Retinal pigment epithelial cell (primary cell): Measurements from ENCODE around the gene SPATA13.

Experiments used
- DNase-seq: peaks from one replicate; pipeline ENCODE4 v3.0.0-alpha.2; 2010; ENCODE audit warnings: low read depth
- H3K4me3 ChIP-seq: 2 replicates; pipeline ENCODE4 v1.5.1; 2011; ENCODE audit warnings: mild to moderate bottlenecking, low read length, control low read depth, moderate library complexity
- CTCF ChIP-seq: conservative IDR thresholded peaks from 2 replicates; pipeline ENCODE4 v1.5.1; 2011; ENCODE audit warnings: low read depth, low read length, control low read depth, inconsistent platforms

SPATA13 gene

GRCh38 chr13:24218338-24218737, 57.8 kb downstream of the SPATA13 start:
- TF ChIP-seq CTCF = no peak
- DNase-seq = no peak
- no peak overlapping the region for H3K4me3 ChIP-seq

- DNase-seq = peak; percentile 66
- no peak for TF ChIP-seq CTCF
- no peak overlapping the region for H3K4me3 ChIP-seq
These were observed 58.5 kb downstream of the SPATA13 start for GRCh38 chr13:24218977-24219376.

- DNase-seq = no peak
- H3K4me3 ChIP-seq = no peak overlapping the region
- TF ChIP-seq CTCF = peak; percentile 76
These were observed 59.7 kb downstream of the SPATA13 start for GRCh38 chr13:24220086-24220703.

GRCh38 chr13:24221007-24221406, 60.5 kb downstream of the SPATA13 start:
- DNase-seq = no peak
- no peak for TF ChIP-seq CTCF
- H3K4me3 ChIP-seq = no peak overlapping the region

GRCh38 chr13:24222756-24223155, 62.2 kb downstream of the SPATA13 start:
- DNase-seq = no peak
- no peak for TF ChIP-seq CTCF
- no peak overlapping the region for H3K4me3 ChIP-seq

- H3K4me3 ChIP-seq = no peak overlapping the region
- no peak for DNase-seq
- no peak for TF ChIP-seq CTCF
These were observed 63.1 kb downstream of the SPATA13 start for GRCh38 chr13:24223341-24224231.
